PFSK-1 (cell line): ENCODE data around the gene SMYD1.

Experiments
- FOXP2 ChIP-seq: optimal IDR thresholded peaks from 2 replicates; pipeline ENCODE3; 2011; ENCODE audit warnings: borderline replicate concordance, control low read depth, inconsistent platforms; ENCODE audit not compliant: insufficient read depth; ENCODE audit errors: extremely low read length, extremely low read depth
- POLR2AphosphoS5 ChIP-seq: IDR thresholded peaks from 2 replicates; pipeline ENCODE4 v1.6.1; 2012; ENCODE audit warnings: low read depth, mild to moderate bottlenecking, control low read depth, low read length, moderate library complexity
- SIN3A ChIP-seq: IDR thresholded peaks from 2 replicates; pipeline ENCODE4 v1.6.1; 2012; ENCODE audit warnings: mild to moderate bottlenecking, low read length, moderate library complexity, borderline replicate concordance; ENCODE audit not compliant: insufficient read depth
- TF ChIP-seq, protein P1 (sequence below), 2 experiments: IDR thresholded peaks; 2 replicates each; pipeline versions ENCODE4 v1.6.1 to v1.8.0; 2011 to 2012; ENCODE audit warnings: low read depth in 2 of 2, low read length in 2 of 2, control low read depth in 1 of 2, inconsistent platforms in 1 of 2, mild to moderate bottlenecking in 1 of 2, moderate library complexity in 1 of 2; ENCODE audit not compliant: insufficient read depth in 1 of 2

- no peak for TF ChIP-seq POLR2AphosphoS5
- no peak for TF ChIP-seq FOXP2
- TF ChIP-seq, protein P1, sequence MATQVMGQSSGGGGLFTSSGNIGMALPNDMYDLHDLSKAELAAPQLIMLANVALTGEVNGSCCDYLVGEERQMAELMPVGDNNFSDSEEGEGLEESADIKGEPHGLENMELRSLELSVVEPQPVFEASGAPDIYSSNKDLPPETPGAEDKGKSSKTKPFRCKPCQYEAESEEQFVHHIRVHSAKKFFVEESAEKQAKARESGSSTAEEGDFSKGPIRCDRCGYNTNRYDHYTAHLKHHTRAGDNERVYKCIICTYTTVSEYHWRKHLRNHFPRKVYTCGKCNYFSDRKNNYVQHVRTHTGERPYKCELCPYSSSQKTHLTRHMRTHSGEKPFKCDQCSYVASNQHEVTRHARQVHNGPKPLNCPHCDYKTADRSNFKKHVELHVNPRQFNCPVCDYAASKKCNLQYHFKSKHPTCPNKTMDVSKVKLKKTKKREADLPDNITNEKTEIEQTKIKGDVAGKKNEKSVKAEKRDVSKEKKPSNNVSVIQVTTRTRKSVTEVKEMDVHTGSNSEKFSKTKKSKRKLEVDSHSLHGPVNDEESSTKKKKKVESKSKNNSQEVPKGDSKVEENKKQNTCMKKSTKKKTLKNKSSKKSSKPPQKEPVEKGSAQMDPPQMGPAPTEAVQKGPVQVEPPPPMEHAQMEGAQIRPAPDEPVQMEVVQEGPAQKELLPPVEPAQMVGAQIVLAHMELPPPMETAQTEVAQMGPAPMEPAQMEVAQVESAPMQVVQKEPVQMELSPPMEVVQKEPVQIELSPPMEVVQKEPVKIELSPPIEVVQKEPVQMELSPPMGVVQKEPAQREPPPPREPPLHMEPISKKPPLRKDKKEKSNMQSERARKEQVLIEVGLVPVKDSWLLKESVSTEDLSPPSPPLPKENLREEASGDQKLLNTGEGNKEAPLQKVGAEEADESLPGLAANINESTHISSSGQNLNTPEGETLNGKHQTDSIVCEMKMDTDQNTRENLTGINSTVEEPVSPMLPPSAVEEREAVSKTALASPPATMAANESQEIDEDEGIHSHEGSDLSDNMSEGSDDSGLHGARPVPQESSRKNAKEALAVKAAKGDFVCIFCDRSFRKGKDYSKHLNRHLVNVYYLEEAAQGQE (IDR thresholded peaks at IDR 0.05; ENCODE audit: insufficient read depth in 1 of 2, low read depth in 2 of 2, low read length in 2 of 2): no peak
- TF ChIP-seq SIN3A: no peak
Observed at GRCh38 chr2:88054782-88055370, 12.7 kb upstream of the SMYD1 start.
